ENCODE results near the gene MPZL2.
A peak's percentile ranks its signal among the peaks of the same experiment; 100 is the strongest.

The MPZL2 gene

GRCh38 chr11:118243993-118244762 lies 19.9 kb downstream of the MPZL2 start:
- DNase-seq (ENCODE audit: low read depth in 1 of 2, low spot score in 1 of 2) = no peak

GRCh38 chr11:118243161-118243560 lies 20.9 kb downstream of the MPZL2 start:
- DNase-seq (ENCODE audit: low read depth in 1 of 2, low spot score in 1 of 2) = no peak

- no peak for DNase-seq (ENCODE audit: low read depth in 1 of 2, low spot score in 1 of 2)
Measured at GRCh38 chr11:118241764-118242098, 22.4 kb downstream of the MPZL2 start.

- peak in 1 of 2 donors; percentile 84 for DNase-seq (ENCODE audit: low read depth in 1 of 2, low spot score in 1 of 2)
Measured at GRCh38 chr11:118240999-118241763, 22.9 kb downstream of the MPZL2 start.

- DNase-seq (ENCODE audit: low read depth in 1 of 2, low spot score in 1 of 2) = no peak
Measured at GRCh38 chr11:118239509-118240205, 24.4 kb downstream of the MPZL2 start.

GRCh38 chr11:118238929-118239328 lies 25.2 kb downstream of the MPZL2 start:
- DNase-seq (ENCODE audit: low read depth in 1 of 2, low spot score in 1 of 2) = no peak

- no peak for DNase-seq (ENCODE audit: low read depth in 1 of 2, low spot score in 1 of 2)
Measured at GRCh38 chr11:118238421-118238820, 25.7 kb downstream of the MPZL2 start.

- no peak for DNase-seq (ENCODE audit: low read depth in 1 of 2, low spot score in 1 of 2)
Measured at GRCh38 chr11:118236170-118236569, 27.9 kb downstream of the MPZL2 start.

- no peak for DNase-seq (ENCODE audit: low read depth in 1 of 2, low spot score in 1 of 2)
Measured at GRCh38 chr11:118234833-118235232, 29.3 kb downstream of the MPZL2 start.

GRCh38 chr11:118233850-118234249 lies 30.2 kb downstream of the MPZL2 start:
- DNase-seq (ENCODE audit: low read depth in 1 of 2, low spot score in 1 of 2) = no peak

GRCh38 chr11:118233377-118233776 lies 30.7 kb downstream of the MPZL2 start:
- no peak for DNase-seq (ENCODE audit: low read depth in 1 of 2, low spot score in 1 of 2)

GRCh38 chr11:118232659-118233058 lies 31.4 kb downstream of the MPZL2 start:
- peak in 1 of 2 donors; percentile 69 for DNase-seq (ENCODE audit: low read depth in 1 of 2, low spot score in 1 of 2)

GRCh38 chr11:118231461-118231860 lies 32.6 kb downstream of the MPZL2 start:
- DNase-seq (ENCODE audit: low read depth in 1 of 2, low spot score in 1 of 2) = no peak

GRCh38 chr11:118230088-118230487 lies 34.0 kb downstream of the MPZL2 start:
- DNase-seq (ENCODE audit: low read depth in 1 of 2, low spot score in 1 of 2) = no peak

GRCh38 chr11:118229274-118229847 lies 34.7 kb downstream of the MPZL2 start:
- DNase-seq (ENCODE audit: low read depth in 1 of 2, low spot score in 1 of 2) = no peak

- no peak for DNase-seq (ENCODE audit: low read depth in 1 of 2, low spot score in 1 of 2)
Measured at GRCh38 chr11:118227865-118228785, 36.0 kb downstream of the MPZL2 start.

- no peak for DNase-seq (ENCODE audit: low read depth in 1 of 2, low spot score in 1 of 2)
Measured at GRCh38 chr11:118226781-118227180, 37.3 kb downstream of the MPZL2 start.

GRCh38 chr11:118226296-118226695 lies 37.8 kb downstream of the MPZL2 start:
- DNase-seq (ENCODE audit: low read depth in 1 of 2, low spot score in 1 of 2) = no peak

- peak in 1 of 2 donors; percentile 67 for DNase-seq (ENCODE audit: low read depth in 1 of 2, low spot score in 1 of 2)
Measured at GRCh38 chr11:118224511-118225188, 39.4 kb downstream of the MPZL2 start, which contains the start of gene JAML. JAML (minus strand) TSS chr11:118225011; CDS start chr11:118214866, 10,145 bp downstream.

GRCh38 chr11:118223992-118224391 lies 40.1 kb downstream of the MPZL2 start:
- peak in 1 of 2 donors; percentile 37 for DNase-seq (ENCODE audit: low read depth in 1 of 2, low spot score in 1 of 2)
